Stimulated activated naive CD4-positive, alpha-beta T cell treated with Interleukin-2 at 50 U/mL for 16 hours (primary cell): Measurements from ENCODE around the gene LRRC4C.
"Not testable (repeated sequence)": the region's sequence is repeated elsewhere in the genome, so short reads cannot be mapped to it uniquely, and the experiment has no call there.

Experiments used
- DNase-seq: peaks from one replicate; lab custom pipeline; 2025; lab: John Stamatoyannopoulos, UW

LRRC4C gene

GRCh38 chr11:41019666-41020065, 439.8 kb downstream of the LRRC4C start:
- not testable (repeated sequence) for DNase-seq

- no peak for DNase-seq
Measured at GRCh38 chr11:41018224-41018623, 441.2 kb downstream of the LRRC4C start.

- DNase-seq, result no peak
Measured at GRCh38 chr11:41010361-41011050, 448.9 kb downstream of the LRRC4C start.

- no peak for DNase-seq
Measured at GRCh38 chr11:41005986-41006385, 453.5 kb downstream of the LRRC4C start.

- no peak for DNase-seq
Measured at GRCh38 chr11:41003339-41004282, 455.8 kb downstream of the LRRC4C start.

GRCh38 chr11:40998920-40999319, 460.5 kb downstream of the LRRC4C start:
- no peak for DNase-seq

GRCh38 chr11:40987776-40988435, 471.5 kb downstream of the LRRC4C start:
- no peak for DNase-seq

- no peak for DNase-seq
Measured at GRCh38 chr11:40986320-40986719, 473.1 kb downstream of the LRRC4C start.

- DNase-seq, result no peak
Measured at GRCh38 chr11:40975076-40975475, 484.4 kb downstream of the LRRC4C start.

- DNase-seq, result no peak
Measured at GRCh38 chr11:40974186-40974795, 485.2 kb downstream of the LRRC4C start.

- no peak for DNase-seq
Measured at GRCh38 chr11:40958707-40959106, 500.7 kb downstream of the LRRC4C start.

- DNase-seq, result no peak
Measured at GRCh38 chr11:40952479-40952878, 507.0 kb downstream of the LRRC4C start.

GRCh38 chr11:40938002-40938401, 521.5 kb downstream of the LRRC4C start:
- no peak for DNase-seq

- no peak for DNase-seq
Measured at GRCh38 chr11:40924915-40925314, 534.5 kb downstream of the LRRC4C start.

- DNase-seq, result no peak
Measured at GRCh38 chr11:40921246-40921645, 538.2 kb downstream of the LRRC4C start.

GRCh38 chr11:40910774-40911173, 548.7 kb downstream of the LRRC4C start:
- DNase-seq, result not testable (repeated sequence)

- no peak for DNase-seq
Measured at GRCh38 chr11:40894501-40894900, 565.0 kb downstream of the LRRC4C start.

GRCh38 chr11:40885250-40885954, 574.0 kb downstream of the LRRC4C start:
- no peak for DNase-seq

GRCh38 chr11:40882301-40882700, 577.2 kb downstream of the LRRC4C start:
- DNase-seq, result no peak

- DNase-seq, result no peak
Measured at GRCh38 chr11:40879911-40880310, 579.5 kb downstream of the LRRC4C start.

- no peak for DNase-seq
Measured at GRCh38 chr11:40877981-40878380, 581.5 kb downstream of the LRRC4C start.

- no peak for DNase-seq
Measured at GRCh38 chr11:40877256-40877655, 582.2 kb downstream of the LRRC4C start.
